GM12801 (cell line): ENCODE measurements around the gene COA8.

Experiments used
- CTCF ChIP-seq: IDR thresholded peaks from one replicate; pipeline ENCODE4 v1.5.1; 2011; ENCODE audit warnings: control low read depth; ENCODE audit not compliant: insufficient read length; ENCODE audit errors: extremely low read depth

COA8 gene

GRCh38 chr14:103542605-103543088 is 20.1 kb upstream of the COA8 start:
- no peak for TF ChIP-seq CTCF

GRCh38 chr14:103543140-103543539 is 19.6 kb upstream of the COA8 start:
- no peak for TF ChIP-seq CTCF

GRCh38 chr14:103543721-103544387 is 18.9 kb upstream of the COA8 start:
- no peak for TF ChIP-seq CTCF

- TF ChIP-seq CTCF = no peak
Observed at GRCh38 chr14:103544388-103545218, 18.2 kb upstream of the COA8 start.

GRCh38 chr14:103545219-103545914 is 17.4 kb upstream of the COA8 start:
- TF ChIP-seq CTCF = no peak

- no peak for TF ChIP-seq CTCF
Observed at GRCh38 chr14:103545915-103546651, 16.7 kb upstream of the COA8 start.
